H9 (cell line): ENCODE measurements around the gene TRPM3. TPM values are rescaled to one million over a fixed set of nuclear protein-coding genes. Genes with fewer than 3 reads are reported as not detected.

Experiments used
- DNase-seq: peaks from one replicate; pipeline ENCODE4 v3.0.0-alpha.2; 2017
- H2AFZ ChIP-seq: one replicate; pipeline ENCODE4 v1.6.1; 2013; ENCODE audit warnings: mild to moderate bottlenecking, low read length, control low read depth, moderate library complexity
- H2AK5ac ChIP-seq: 2 replicates; pipeline ENCODE4 v1.6.1; 2013; ENCODE audit warnings: low read length, control low read depth, mixed read lengths; ENCODE audit not compliant: insufficient read length
- H2BK120ac ChIP-seq: one replicate; pipeline ENCODE4 v1.6.1; 2013; ENCODE audit warnings: low read depth, mild to moderate bottlenecking, low read length, control low read depth, inconsistent platforms; ENCODE audit not compliant: poor library complexity, severe bottlenecking
- H2BK12ac ChIP-seq: 2 replicates; pipeline ENCODE4 v1.6.1; 2013; ENCODE audit warnings: low read length, control low read depth, mixed read lengths, low read depth; ENCODE audit not compliant: insufficient read length
- H2BK15ac ChIP-seq: 2 replicates; pipeline ENCODE4 v1.6.1; 2013; ENCODE audit warnings: low read depth, low read length, control low read depth
- H2BK20ac ChIP-seq: one replicate; pipeline ENCODE4 v1.6.1; 2013; ENCODE audit warnings: low read depth, mild to moderate bottlenecking, low read length, control low read depth, inconsistent platforms; ENCODE audit not compliant: poor library complexity, severe bottlenecking
- H2BK5ac ChIP-seq: 2 replicates; pipeline ENCODE4 v1.6.1; 2013; ENCODE audit warnings: low read length, control low read depth, mixed read lengths; ENCODE audit not compliant: insufficient read length
- H3K14ac ChIP-seq: 2 replicates; pipeline ENCODE4 v1.6.1; 2013; ENCODE audit warnings: low read length, control low read depth; ENCODE audit not compliant: insufficient read depth
- H3K18ac ChIP-seq: 2 replicates; pipeline ENCODE4 v1.6.1; 2013; ENCODE audit warnings: low read depth, mild to moderate bottlenecking, mixed read lengths, low read length, control low read depth; ENCODE audit not compliant: insufficient read length
- H3K23ac ChIP-seq: 2 replicates; pipeline ENCODE4 v1.6.1; 2013; ENCODE audit warnings: low read length, control low read depth, mixed read lengths, low read depth; ENCODE audit not compliant: insufficient read length
- H3K23me2 ChIP-seq: 2 replicates; pipeline ENCODE4 v1.6.1; 2013; ENCODE audit warnings: low read depth, mild to moderate bottlenecking, mixed read lengths, low read length, control low read depth; ENCODE audit not compliant: insufficient read length, poor library complexity, severe bottlenecking
- H3K27ac ChIP-seq: 2 replicates; pipeline ENCODE4 v1.5.1; 2013; ENCODE audit warnings: low read length, control low read depth, mixed read lengths, low read depth; ENCODE audit not compliant: insufficient read length
- H3K27me3 ChIP-seq: 2 replicates; pipeline ENCODE4 v1.6.1; 2013; ENCODE audit warnings: low read length, control low read depth, inconsistent platforms; ENCODE audit not compliant: insufficient read depth
- H3K4ac ChIP-seq: 2 replicates; pipeline ENCODE4 v1.6.1; 2013; ENCODE audit warnings: low read depth, mild to moderate bottlenecking, control low read depth, inconsistent platforms, low read length, moderate library complexity
- H3K4me1 ChIP-seq: 2 replicates; pipeline ENCODE4 v1.6.1; 2013; ENCODE audit warnings: low read length, control low read depth, inconsistent platforms; ENCODE audit not compliant: insufficient read depth
- H3K4me2 ChIP-seq: 2 replicates; pipeline ENCODE4 v1.6.1; 2013; ENCODE audit warnings: low read length, control low read depth, mixed read lengths; ENCODE audit not compliant: insufficient read length, insufficient read depth
- H3K56ac ChIP-seq: 2 replicates; pipeline ENCODE4 v1.6.1; 2013; ENCODE audit warnings: low read depth, mild to moderate bottlenecking, mixed read lengths, low read length, control low read depth; ENCODE audit not compliant: insufficient read length
- H3K79me1 ChIP-seq: 2 replicates; pipeline ENCODE4 v1.6.1; 2013; ENCODE audit warnings: low read depth, mild to moderate bottlenecking, moderate library complexity, low read length, control low read depth, inconsistent platforms; ENCODE audit not compliant: insufficient read depth, poor library complexity, severe bottlenecking
- H3K79me2 ChIP-seq: 2 replicates; pipeline ENCODE4 v1.6.1; 2013; ENCODE audit warnings: low read length, control low read depth, inconsistent platforms; ENCODE audit not compliant: insufficient read depth
- H3K9ac ChIP-seq: 2 replicates; pipeline ENCODE4 v1.6.1; 2013; ENCODE audit warnings: low read length, control low read depth, mixed read lengths; ENCODE audit not compliant: insufficient read length; ENCODE audit errors: extremely low read depth
- H3K9me3 ChIP-seq: one replicate; pipeline ENCODE4 v1.6.1; 2013; ENCODE audit warnings: low read depth, low read length, inconsistent platforms; ENCODE audit not compliant: control insufficient read depth
- H3T11ph ChIP-seq: one replicate; pipeline ENCODE4 v1.6.1; 2013; ENCODE audit warnings: mild to moderate bottlenecking, low read length, control low read depth, inconsistent platforms
- H4K20me1 ChIP-seq: one replicate; pipeline ENCODE4 v1.6.1; 2013; ENCODE audit not compliant: control insufficient read depth, insufficient read length, insufficient read depth
- H4K5ac ChIP-seq: 2 replicates; pipeline ENCODE4 v1.6.1; 2013; ENCODE audit warnings: low read depth, mild to moderate bottlenecking, mixed read lengths, low read length, control low read depth; ENCODE audit not compliant: insufficient read length
- H4K8ac ChIP-seq: replicated peaks from 2 replicates; pipeline ENCODE4 v1.6.1; 2013; ENCODE audit warnings: low read length, control low read depth, mixed read lengths, low read depth; ENCODE audit not compliant: insufficient read length
- H4K91ac ChIP-seq: 2 replicates; pipeline ENCODE4 v1.6.1; 2013; ENCODE audit warnings: low read depth, mild to moderate bottlenecking, moderate library complexity, mixed read lengths, low read length, control low read depth; ENCODE audit not compliant: insufficient read length
- H3K27ac Mint-ChIP-seq, 3 experiments: 2 replicates in 2 of 3; 3 replicates in 1 of 3; pipeline ENCODE4 v1.8.0; 2020 to 2021; ENCODE audit warnings: mixed read lengths in 3 of 3, mild to moderate bottlenecking in 1 of 3, moderate library complexity in 1 of 3
- H3K27me3 Mint-ChIP-seq: 2 replicates; pipeline ENCODE4 v1.8.0; 2021; ENCODE audit warnings: low read depth, mild to moderate bottlenecking, moderate library complexity, mixed read lengths
- H3K36me3 Mint-ChIP-seq, 3 experiments: 2 replicates in 2 of 3; 3 replicates in 1 of 3; pipeline ENCODE4 v1.8.0; 2020 to 2021; ENCODE audit warnings: low read depth in 3 of 3, mixed read lengths in 3 of 3; ENCODE audit not compliant: insufficient read depth in 1 of 3
- H3K4me1 Mint-ChIP-seq, 2 experiments: 2 replicates each; pipeline ENCODE4 v1.8.0; 2020; ENCODE audit warnings: mixed read lengths in 2 of 2
- H3K4me3 Mint-ChIP-seq, 2 experiments: 2 replicates in 1 of 2; 3 replicates in 1 of 2; pipeline ENCODE4 v1.8.0; 2020 to 2021; ENCODE audit warnings: mild to moderate bottlenecking in 2 of 2, mixed read lengths in 2 of 2, moderate library complexity in 1 of 2
- H3K9me3 Mint-ChIP-seq, 2 experiments: 2 replicates in 1 of 2; 3 replicates in 1 of 2; pipeline ENCODE4 v1.8.0; 2020; ENCODE audit warnings: mild to moderate bottlenecking in 2 of 2, mixed read lengths in 2 of 2, moderate library complexity in 1 of 2
- WGBS: extraction: QIAGEN DNeasy Blood & Tissue Kit; methylation state at CpG from one replicate; pipeline ENCODE4 v1.1.7; 2013; ENCODE audit warnings: missing lambda C conversion rate, low lambda C conversion rate, mixed read lengths; ENCODE audit not compliant: insufficient read length; ENCODE audit errors: extremely low coverage; 5-methylcytosine and 5-hydroxymethylcytosine counted together
- total RNA-seq: library from RNA; stranded (reverse); gene quantifications from 2 replicates; pipeline ENCODE4 v1.2.1, GENCODE V29; 2021
- TF ChIP-seq, protein P1 (sequence below): fragments of 200-600 bp; sonication (generic); conservative IDR thresholded peaks from 3 replicates; pipeline ENCODE4 v1.8.0; 2021; ENCODE audit warnings: antibody characterized with exemption, mild to moderate bottlenecking

The TRPM3 gene
- total RNA-seq, 1 experiment from 2014 or later: 10.3 TPM

- no peak overlapping the region for H3K14ac ChIP-seq
- H4K20me1 ChIP-seq: no peaks in the 10 kb centered on the region
- no peak overlapping the region for H3K4me2 ChIP-seq
- no peak overlapping the region for H2BK12ac ChIP-seq
- H3K4me3 Mint-ChIP-seq: no peak overlapping the region
- no peaks in the 10 kb centered on the region for H3K4me1 Mint-ChIP-seq
- H2BK120ac ChIP-seq: no peak overlapping the region
- no peaks in the 10 kb centered on the region for H3K27me3 ChIP-seq
- no peak overlapping the region for H3T11ph ChIP-seq
- H3K18ac ChIP-seq: no peak overlapping the region
- H3K4me1 ChIP-seq: no peaks in the 10 kb centered on the region
- no peak overlapping the region for H4K91ac ChIP-seq
- no peak overlapping the region for H3K56ac ChIP-seq
- peaks cover 0 to 6% (median 0%) of the 10 kb centered on the region in 3 experiments; a peak in 3 of 7 replicates for H3K36me3 Mint-ChIP-seq
- H3K9ac ChIP-seq: no peak overlapping the region
- H4K8ac ChIP-seq: no peak overlapping the region
- no peak overlapping the region for H3K23ac ChIP-seq
- H3K4ac ChIP-seq: no peak overlapping the region
- H2BK5ac ChIP-seq: no peak overlapping the region
- H2AFZ ChIP-seq: no peak overlapping the region
- no peak for DNase-seq
- H3K27me3 Mint-ChIP-seq: no peaks in the 10 kb centered on the region
- H3K23me2 ChIP-seq: no peaks in the 10 kb centered on the region
- H2BK15ac ChIP-seq: no peak overlapping the region
- H3K27ac ChIP-seq: no peak overlapping the region
- no peaks in the 10 kb centered on the region for H3K79me1 ChIP-seq
- no peak overlapping the region for H4K5ac ChIP-seq
- H3K27ac Mint-ChIP-seq: no peak overlapping the region
- H3K9me3 Mint-ChIP-seq: peaks cover 0 to 3% of the 10 kb centered on the region in 2 experiments; a peak in 2 of 5 replicates
- peaks cover 5% of the 10 kb centered on the region for H3K9me3 ChIP-seq
- TF ChIP-seq, protein P1, sequence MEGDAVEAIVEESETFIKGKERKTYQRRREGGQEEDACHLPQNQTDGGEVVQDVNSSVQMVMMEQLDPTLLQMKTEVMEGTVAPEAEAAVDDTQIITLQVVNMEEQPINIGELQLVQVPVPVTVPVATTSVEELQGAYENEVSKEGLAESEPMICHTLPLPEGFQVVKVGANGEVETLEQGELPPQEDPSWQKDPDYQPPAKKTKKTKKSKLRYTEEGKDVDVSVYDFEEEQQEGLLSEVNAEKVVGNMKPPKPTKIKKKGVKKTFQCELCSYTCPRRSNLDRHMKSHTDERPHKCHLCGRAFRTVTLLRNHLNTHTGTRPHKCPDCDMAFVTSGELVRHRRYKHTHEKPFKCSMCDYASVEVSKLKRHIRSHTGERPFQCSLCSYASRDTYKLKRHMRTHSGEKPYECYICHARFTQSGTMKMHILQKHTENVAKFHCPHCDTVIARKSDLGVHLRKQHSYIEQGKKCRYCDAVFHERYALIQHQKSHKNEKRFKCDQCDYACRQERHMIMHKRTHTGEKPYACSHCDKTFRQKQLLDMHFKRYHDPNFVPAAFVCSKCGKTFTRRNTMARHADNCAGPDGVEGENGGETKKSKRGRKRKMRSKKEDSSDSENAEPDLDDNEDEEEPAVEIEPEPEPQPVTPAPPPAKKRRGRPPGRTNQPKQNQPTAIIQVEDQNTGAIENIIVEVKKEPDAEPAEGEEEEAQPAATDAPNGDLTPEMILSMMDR: no peak
- H3K79me2 ChIP-seq: 0 out of 2 replicates have a peak, but pooled peaks cover 2% of the 10 kb centered on the region
- no peak overlapping the region for H2BK20ac ChIP-seq
- H2AK5ac ChIP-seq: no peak overlapping the region
- no CpG with 5 or more reads among the region's 1 CpG for WGBS
These were observed 133.4 kb downstream of the TRPM3 start for GRCh38 chr9:70987986-70988385.
